Cardiac muscle cell (in vitro differentiated cells and primary cell): ENCODE measurements around the gene B3GLCT. TPM values are rescaled to one million over a fixed set of nuclear protein-coding genes. Genes with fewer than 3 reads are reported as not detected.

Experiments
- DNase-seq, 2 donors: peaks; one replicate each; pipeline versions ENCODE4 v3.0.0 to v3.0.0-alpha.2; 2010 to 2017; ENCODE audit warnings: low read depth in 1 of 2, low spot score in 1 of 2
- H3K27ac ChIP-seq: fragments of 200-600 bp; sonication (generic); 2 replicates; pipeline ENCODE4 v1.5.1; 2016
- H3K27me3 ChIP-seq: fragments of 200-600 bp; sonication (generic); 2 replicates; pipeline ENCODE4 v1.6.0; 2016; ENCODE audit warnings: control low read depth
- H3K36me3 ChIP-seq: fragments of 200-600 bp; sonication (generic); 2 replicates; pipeline ENCODE4 v1.5.1; 2016; ENCODE audit warnings: control low read depth
- H3K4me1 ChIP-seq: fragments of 200-600 bp; sonication (generic); 2 replicates; pipeline ENCODE4 v1.8.1; 2017; ENCODE audit warnings: low read depth, mild to moderate bottlenecking, mixed run types
- H3K4me3 ChIP-seq: fragments of 200-600 bp; sonication (generic); 2 replicates; pipeline ENCODE4 v1.5.1; 2016; ENCODE audit warnings: mild to moderate bottlenecking
- H3K9me3 ChIP-seq: fragments of 200-600 bp; sonication (generic); 2 replicates; pipeline ENCODE4 v1.5.1; 2017; ENCODE audit warnings: low read depth, mild to moderate bottlenecking, control low read depth
- CTCF ChIP-seq: IDR thresholded peaks from 2 replicates; pipeline ENCODE4 v1.5.1; 2012; ENCODE audit warnings: low read depth, mild to moderate bottlenecking, low read length
- polyA plus RNA-seq: library from polyadenylated mRNA; unstranded; fragments of >200 nt; fragmentation: Nextera tagmentation; extraction: Ambion mirVana; gene quantifications from 2 replicates; pipeline ENCODE4 v1.2.1, GENCODE V29; 2016
- total RNA-seq: library from RNA; depleted of rRNA; stranded (reverse); fragments of >200 nt; gene quantifications from 2 replicates; pipeline ENCODE4 v1.2.3, GENCODE V29; 2016

Gene B3GLCT
- total RNA-seq (5.8 and 6.2 TPM in 2 replicates), polyA plus RNA-seq (4.5 and 9.5 TPM in 2 replicates)

- Histone ChIP-seq H3K36me3 (no peaks in the 10 kb centered on the region), H3K4me1 (no peaks in the 10 kb centered on the region), H3K4me3 (peak within 1 kb of the TSS; percentile 55), H3K27ac (peak within 1 kb of the TSS; percentile 94), H3K9me3 (no peaks in the 10 kb centered on the region), H3K27me3 (no peaks in the 10 kb centered on the region)
- TF ChIP-seq CTCF, result peak; percentile 70
- peak; percentile 87 for DNase-seq
Observed at GRCh38 chr13:31199849-31200636, at the start of gene B3GLCT. B3GLCT (plus strand) TSS chr13:31199975; CDS start chr13:31200085, 110 bp downstream.

GRCh38 chr13:31150315-31150985 is 49.3 kb upstream of the B3GLCT start:
- peaks cover 75% of the 10 kb centered on the region for H3K36me3 ChIP-seq
- TF ChIP-seq CTCF, result no peak

GRCh38 chr13:31151837-31152236 is 47.9 kb upstream of the B3GLCT start:
- no peaks in the 10 kb centered on the region for H3K27me3 ChIP-seq
- no peak for TF ChIP-seq CTCF
- H3K9me3 ChIP-seq, result no peaks in the 10 kb centered on the region
- H3K4me3 ChIP-seq, result no peak overlapping the region
- no peak overlapping the region for H3K27ac ChIP-seq
- H3K4me1 ChIP-seq, result peaks cover 7% of the 10 kb centered on the region
- H3K36me3 ChIP-seq, result peaks cover 70% of the 10 kb centered on the region
- no peak for DNase-seq

More at GRCh38 chr13:31150315-31150985, 49.3 kb upstream of the B3GLCT start:
- Histone ChIP-seq H3K27me3 (no peaks in the 10 kb centered on the region), H3K4me3 (no peak overlapping the region), H3K4me1 (peaks cover 7% of the 10 kb centered on the region), H3K9me3 (no peaks in the 10 kb centered on the region), H3K27ac (no peak overlapping the region)
- peak in 1 of 2 donors; percentile 48 for DNase-seq

- Histone ChIP-seq H3K4me3 (no peak overlapping the region), H3K27ac (no peak overlapping the region), H3K27me3 (no peaks in the 10 kb centered on the region), H3K4me1 (peaks cover 3% of the 10 kb centered on the region), H3K36me3 (peaks cover 43% of the 10 kb centered on the region), H3K9me3 (no peaks in the 10 kb centered on the region)
- no peak for TF ChIP-seq CTCF
- no peak for DNase-seq
Observed at GRCh38 chr13:31154939-31155338, 44.8 kb upstream of the B3GLCT start.

- DNase-seq, result no peak
- Histone ChIP-seq H3K4me3 (peak overlapping the region; percentile 72), H3K36me3 (peaks cover 11% of the 10 kb centered on the region)
Observed at GRCh38 chr13:31159306-31159705, 40.5 kb upstream of the B3GLCT start.

More at GRCh38 chr13:31159306-31159705, 40.5 kb upstream of the B3GLCT start:
- H3K4me1 ChIP-seq, result peaks cover 13% of the 10 kb centered on the region
- H3K27me3 ChIP-seq, result no peaks in the 10 kb centered on the region
- TF ChIP-seq CTCF, result no peak
- no peaks in the 10 kb centered on the region for H3K9me3 ChIP-seq
- no peak overlapping the region for H3K27ac ChIP-seq
